ENCODE results near the gene RIBC1.
"Not testable (repeated sequence)": the region's sequence is repeated elsewhere in the genome, so short reads cannot be mapped to it uniquely, and the experiment has no call there.

Gene RIBC1

GRCh38 chrX:53435997-53436396 lies 13.3 kb downstream of the RIBC1 start:
- peak; percentile 43 for FAIRE-seq
- peak; percentile 13 for DNase-seq (ENCODE audit: low spot score)

GRCh38 chrX:53437206-53437605 lies 14.5 kb downstream of the RIBC1 start:
- DNase-seq (ENCODE audit: low spot score) (no peak), FAIRE-seq (no peak)

GRCh38 chrX:53438174-53438831 lies 15.6 kb downstream of the RIBC1 start:
- FAIRE-seq, result no peak
- DNase-seq (ENCODE audit: low spot score), result no peak

GRCh38 chrX:53438832-53439230 lies 16.2 kb downstream of the RIBC1 start:
- no peak for DNase-seq (ENCODE audit: low spot score)
- FAIRE-seq, result no peak

- DNase-seq (ENCODE audit: low spot score) (no peak), FAIRE-seq (no peak)
Measured at GRCh38 chrX:53440101-53440500, 17.4 kb downstream of the RIBC1 start.

GRCh38 chrX:53440621-53441517 lies 18.2 kb downstream of the RIBC1 start:
- no peak for FAIRE-seq
- no peak for DNase-seq (ENCODE audit: low spot score)

GRCh38 chrX:53441531-53442321 lies 19.1 kb downstream of the RIBC1 start:
- no peak for FAIRE-seq
- DNase-seq (ENCODE audit: low spot score), result peak; percentile 60

GRCh38 chrX:53442322-53442631 lies 19.6 kb downstream of the RIBC1 start:
- DNase-seq (ENCODE audit: low spot score) (no peak), FAIRE-seq (no peak)

- peak; percentile 8 for FAIRE-seq
Measured at GRCh38 chrX:53445977-53446376, 23.3 kb downstream of the RIBC1 start.

GRCh38 chrX:53447441-53447840 lies 24.8 kb downstream of the RIBC1 start:
- DNase-seq (ENCODE audit: low spot score) (no peak), FAIRE-seq (no peak)

More at GRCh38 chrX:53445977-53446376, 23.3 kb downstream of the RIBC1 start:
- DNase-seq (ENCODE audit: low spot score), result no peak

GRCh38 chrX:53449632-53450031 lies 27.0 kb downstream of the RIBC1 start:
- no peak for FAIRE-seq
- DNase-seq (ENCODE audit: low spot score), result no peak

- no peak for FAIRE-seq
Measured at GRCh38 chrX:53452812-53453211, 30.1 kb downstream of the RIBC1 start.

GRCh38 chrX:53456254-53456653 lies 33.6 kb downstream of the RIBC1 start:
- DNase-seq (ENCODE audit: low spot score), result no peak

More at GRCh38 chrX:53452812-53453211, 30.1 kb downstream of the RIBC1 start:
- no peak for DNase-seq (ENCODE audit: low spot score)

GRCh38 chrX:53458082-53458481 lies 35.4 kb downstream of the RIBC1 start:
- FAIRE-seq (no peak), DNase-seq (ENCODE audit: low spot score) (no peak)

More at GRCh38 chrX:53456254-53456653, 33.6 kb downstream of the RIBC1 start:
- FAIRE-seq, result no peak

- not testable (repeated sequence) for FAIRE-seq; DNase-seq (ENCODE audit: low spot score)
Measured at GRCh38 chrX:53468659-53469058, 46.0 kb downstream of the RIBC1 start.

- DNase-seq (ENCODE audit: low spot score) (no peak), FAIRE-seq (no peak)
Measured at GRCh38 chrX:53471346-53471745, 48.7 kb downstream of the RIBC1 start.

GRCh38 chrX:53474707-53475106 lies 52.0 kb downstream of the RIBC1 start:
- FAIRE-seq, result no peak
- no peak for DNase-seq (ENCODE audit: low spot score)

GRCh38 chrX:53476371-53476770 lies 53.7 kb downstream of the RIBC1 start:
- no peak for DNase-seq (ENCODE audit: low spot score)
- FAIRE-seq, result no peak

- DNase-seq (ENCODE audit: low spot score) (no peak), FAIRE-seq (no peak)
Measured at GRCh38 chrX:53479301-53479700, 56.6 kb downstream of the RIBC1 start.
